Erythroblast (primary cell): ENCODE measurements around the gene LY9.

Experiments
- GATA1 ChIP-seq: IDR thresholded peaks from 2 replicates; pipeline ENCODE4 v1.6.1; 2011; ENCODE audit warnings: low read depth, mild to moderate bottlenecking, control low read depth, low read length, moderate library complexity
- POLR2A ChIP-seq: IDR thresholded peaks from 2 replicates; pipeline ENCODE4 v1.6.1; 2011; ENCODE audit warnings: mild to moderate bottlenecking, low read length

DNA sequence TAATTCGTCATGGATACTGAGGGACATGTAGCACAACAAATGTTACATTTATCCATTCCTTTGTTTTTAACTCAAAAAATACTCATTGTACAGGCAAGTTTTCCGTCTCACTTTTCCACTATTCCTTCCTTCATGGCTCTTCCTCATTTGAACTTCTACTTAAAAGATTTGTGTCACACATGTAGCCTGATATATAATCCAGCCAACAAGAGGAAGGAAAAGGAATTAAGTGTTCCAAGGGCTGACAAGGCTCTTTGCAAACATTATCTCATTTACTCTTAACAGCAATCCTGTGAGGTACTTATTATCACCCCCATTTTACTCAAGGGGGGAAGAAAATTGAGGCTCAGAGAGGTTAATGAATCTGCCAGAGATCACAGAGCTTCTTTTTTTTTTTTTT lies 43.8 kb downstream of the LY9 start:
- no peak for TF ChIP-seq POLR2A
- TF ChIP-seq GATA1: no peak
